ENCODE data around the gene TPST1. TPM values are rescaled to one million over a fixed set of nuclear protein-coding genes. Genes with fewer than 3 reads are reported as not detected.

TPST1 gene
- total RNA-seq: 51.5 TPM

DNA sequence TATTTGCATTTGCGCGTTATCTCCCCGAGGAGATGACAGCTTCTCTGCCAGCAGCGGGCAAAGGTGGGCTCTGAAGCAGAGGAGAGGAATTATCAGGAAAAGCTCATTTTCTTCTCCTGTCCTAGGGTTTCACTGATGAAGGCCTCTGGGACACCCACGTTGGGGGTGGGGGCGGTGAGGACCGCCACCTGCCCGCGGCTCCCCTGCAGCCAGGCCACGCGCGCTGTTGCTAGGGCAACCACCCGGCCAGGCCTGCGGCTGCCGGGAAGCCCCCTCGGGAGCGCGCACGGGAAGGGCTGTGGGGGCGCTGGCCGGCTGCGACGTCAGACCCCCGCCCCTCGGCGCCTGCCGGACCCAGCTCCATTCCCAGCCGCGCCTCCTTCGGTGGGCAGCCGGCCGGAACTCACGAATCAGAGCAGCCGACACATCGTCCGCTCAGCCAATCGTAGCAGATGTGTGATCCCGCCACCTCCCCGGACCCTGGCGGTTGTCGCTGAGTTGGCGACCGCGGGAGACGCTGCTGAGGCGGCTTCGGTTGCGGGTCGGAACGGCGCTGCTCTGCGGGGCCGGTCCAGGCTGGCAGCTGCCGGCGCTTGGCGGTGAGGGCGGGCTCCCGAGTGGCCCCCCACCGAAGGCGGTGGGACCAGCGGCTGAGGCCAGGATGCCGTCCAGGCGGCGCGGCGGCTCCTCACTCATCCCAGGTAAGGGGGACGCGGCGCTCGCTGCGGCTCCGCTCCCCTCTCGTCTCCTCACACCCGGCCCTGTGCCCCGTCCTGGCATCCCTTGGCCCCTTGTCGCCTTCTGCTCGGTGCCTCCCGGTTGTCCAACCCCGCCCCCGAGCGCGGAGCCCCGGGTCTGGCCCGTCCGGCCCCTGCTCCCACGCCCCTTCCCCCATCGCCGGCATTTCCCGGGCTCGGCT, at the start of gene TPST1:
TPST1 (plus strand) TSS at position 513 of the 919 bp plus-strand sequence. CDS start 35,092 bp downstream, outside the sequence.

Other genes with a start within 250 kb of the TPST1 start
- 50.9 TPM for gene GUSB, start 223.1 kb upstream of the TPST1 start, total RNA-seq
- gene ASL, start 129.5 kb upstream of the TPST1 start, total RNA-seq: 14.7 TPM
- gene CRCP, start 90.5 kb upstream of the TPST1 start, total RNA-seq: 46.3 TPM

All from camera-type eye (tissue), 1 donor.